GM18867 (cell line): ENCODE measurements around the gene STK24.

Experiments
- ATAC-seq: cut with Tn5 transposase; IDR thresholded peaks from one replicate; pipeline ENCODE4 v1.9.1; 2021; ENCODE audit warnings: mild to moderate bottlenecking, moderate library complexity; ENCODE audit not compliant: unreplicated experiment

STK24 gene

DNA sequence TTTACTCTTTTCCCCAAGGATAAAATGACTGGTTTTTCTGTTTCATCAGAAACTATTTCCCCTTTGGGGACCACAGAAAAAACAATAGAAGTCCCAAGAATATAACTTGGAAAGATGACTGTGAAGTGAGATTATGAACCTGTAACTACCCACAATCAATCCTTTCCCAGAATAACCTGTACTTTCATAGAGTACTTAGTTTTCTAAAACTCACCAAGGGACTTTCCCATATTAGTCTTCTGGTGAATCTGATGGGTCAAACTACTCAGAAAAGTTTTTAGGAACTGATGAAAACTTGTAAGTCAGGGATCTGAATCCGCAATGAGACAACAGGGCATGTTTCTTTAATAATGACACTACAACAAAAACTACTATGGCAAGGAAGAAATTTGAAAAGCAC, 62.6 kb downstream of the STK24 start:
- ATAC-seq, result no peak

DNA sequence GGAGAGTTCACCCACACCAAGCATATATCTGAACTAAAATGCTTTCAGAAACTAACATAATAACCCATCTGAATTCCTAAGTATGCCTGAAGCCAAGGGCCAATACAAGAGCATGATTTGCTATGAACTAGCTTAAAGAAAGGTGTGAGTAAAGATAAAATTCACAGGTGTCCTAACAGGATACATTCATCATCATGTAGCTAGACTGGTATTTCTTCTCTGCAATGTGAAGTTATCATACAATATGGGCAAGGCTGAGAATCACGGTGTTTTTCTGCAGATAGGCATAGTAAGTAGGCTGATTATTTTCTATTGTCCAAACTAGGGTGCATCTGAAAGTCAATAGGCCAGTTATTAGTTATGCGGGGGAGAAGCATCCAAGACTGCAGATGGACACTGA, 63.1 kb downstream of the STK24 start:
- ATAC-seq, result no peak

DNA sequence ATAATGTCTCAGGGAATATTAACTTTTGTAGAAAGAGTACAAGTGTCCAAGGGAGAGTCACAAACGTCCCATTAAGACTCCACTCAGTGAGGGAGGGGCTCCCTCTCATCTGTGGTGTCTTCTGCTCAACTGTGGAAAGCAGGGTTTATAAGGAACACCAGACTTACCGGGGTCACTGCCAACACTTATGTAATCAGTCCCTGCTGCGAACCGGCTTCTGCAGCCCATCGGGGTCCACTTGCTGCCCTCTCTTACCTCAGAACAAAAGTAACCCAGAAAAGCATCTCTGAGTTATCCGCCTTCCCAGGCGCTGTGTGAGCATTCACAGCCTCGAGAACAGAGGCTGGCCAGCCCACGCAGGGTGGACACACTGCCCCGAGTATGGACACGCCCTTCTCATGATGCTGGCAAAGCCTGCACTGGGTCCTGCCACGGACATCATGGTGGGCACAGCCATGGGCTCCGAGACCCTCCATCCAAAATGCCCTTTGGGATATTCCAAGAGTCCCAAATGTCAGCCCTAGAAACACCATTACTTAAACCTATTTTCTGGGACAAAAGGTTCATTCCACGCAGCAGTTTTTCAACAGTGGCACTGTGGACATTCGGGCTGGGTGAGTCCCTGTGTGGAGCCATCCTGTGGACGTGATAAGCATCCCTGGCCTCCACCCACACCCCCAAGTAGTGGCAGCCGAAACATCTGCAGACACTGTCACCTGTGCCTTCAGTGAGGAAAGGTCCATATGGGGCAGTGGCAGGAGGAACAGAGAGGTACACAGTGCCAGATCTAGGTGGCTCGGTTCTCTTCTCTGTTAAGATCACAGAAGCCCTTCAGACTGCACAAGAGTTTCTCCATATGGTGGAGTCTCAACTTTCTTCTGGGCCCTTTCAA, 63.9 kb downstream of the STK24 start:
- ATAC-seq, result no peak

DNA sequence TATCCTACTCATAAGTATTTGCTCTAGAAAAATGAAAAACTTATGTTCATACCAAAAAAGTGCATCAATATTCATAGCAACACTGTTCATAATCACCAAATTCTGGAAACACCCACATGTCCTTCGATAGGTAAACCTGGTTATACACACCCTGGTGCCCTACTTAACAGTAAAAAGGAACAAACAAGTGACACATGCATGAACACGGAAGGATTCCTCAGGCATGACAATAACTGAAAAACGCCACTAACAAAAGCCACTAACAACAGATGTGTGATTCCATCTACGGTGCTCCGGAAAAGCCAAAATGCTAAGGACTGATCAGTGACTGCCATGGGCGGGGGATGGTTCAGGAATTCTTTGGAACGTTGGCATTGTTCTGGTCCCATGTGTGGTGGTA, 65.5 kb downstream of the STK24 start:
- ATAC-seq, result no peak

DNA sequence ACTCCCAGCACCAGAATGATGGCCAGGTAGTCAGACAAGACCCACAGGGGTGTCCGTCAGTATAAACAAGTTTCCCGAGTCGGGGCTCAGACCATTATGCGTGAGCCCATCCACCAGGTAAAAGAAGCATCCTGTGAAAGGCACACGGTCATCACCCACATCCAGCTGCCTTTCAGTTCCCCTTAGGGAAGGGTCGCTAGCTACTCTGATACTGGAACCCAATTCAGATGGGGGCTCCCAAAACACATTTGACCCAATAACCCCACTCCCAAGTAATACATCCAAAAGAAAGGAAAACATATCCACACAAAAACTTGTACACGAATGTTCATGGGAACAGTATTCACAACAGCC, 66.8 kb downstream of the STK24 start:
- no peak for ATAC-seq

DNA sequence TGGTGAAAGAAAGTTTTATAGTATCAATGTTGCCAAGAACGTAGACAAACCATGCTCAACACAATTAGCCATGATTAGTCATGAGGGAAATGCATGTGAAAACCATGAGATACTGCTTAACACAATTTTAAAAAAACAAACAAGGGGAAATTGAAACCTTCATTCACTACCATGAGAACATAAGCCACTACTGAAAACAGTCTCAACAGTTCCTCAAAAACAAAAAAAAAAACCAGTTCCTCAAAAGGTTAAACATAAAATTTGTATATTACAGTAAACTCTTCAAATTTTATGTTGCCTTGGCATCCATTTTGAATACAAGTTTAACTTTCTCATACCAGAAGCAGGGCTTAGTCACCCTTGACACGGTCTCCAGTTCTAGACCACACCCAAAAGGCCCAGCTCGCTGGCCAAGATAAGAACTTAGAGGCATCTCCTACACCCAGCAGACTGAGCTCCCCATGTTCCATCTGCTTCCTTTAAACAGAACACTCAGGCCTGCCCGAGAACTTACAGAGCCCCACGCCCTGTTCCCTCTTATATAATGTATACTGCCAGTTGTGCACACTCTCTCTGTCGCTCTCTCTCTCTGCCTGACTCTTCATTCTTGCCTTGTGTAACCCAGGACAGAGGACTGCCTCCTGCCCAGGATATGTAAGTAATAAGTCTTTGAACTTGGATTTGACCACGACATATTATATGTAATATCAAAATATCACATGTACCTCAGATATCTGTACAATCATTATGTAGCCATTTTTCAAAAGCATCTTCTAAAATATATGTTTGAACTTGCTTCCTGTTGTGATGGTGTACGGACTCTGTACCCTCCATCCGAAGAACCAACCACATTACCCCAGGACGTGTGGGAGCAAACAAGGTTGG, 67.4 kb downstream of the STK24 start:
- ATAC-seq, result peak; percentile 49

DNA sequence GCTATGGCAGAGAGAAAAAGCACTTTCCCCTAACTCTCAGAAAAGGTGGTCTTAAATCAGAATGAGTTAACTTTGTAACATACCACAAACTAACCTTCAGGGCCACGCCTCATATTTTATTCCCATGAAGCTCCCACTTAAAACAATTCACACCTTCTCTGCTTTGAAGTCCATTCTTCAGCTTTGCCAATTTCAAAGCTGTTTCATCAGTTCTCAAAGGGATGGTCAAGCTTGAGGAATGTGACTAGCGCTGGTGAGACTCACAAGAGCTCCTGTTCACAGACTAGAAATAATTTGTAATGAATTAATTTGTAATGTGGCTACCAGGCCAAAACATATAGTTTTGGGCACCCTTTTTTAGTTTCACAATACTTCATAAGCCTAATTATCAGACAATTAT, 68.2 kb downstream of the STK24 start:
- no peak for ATAC-seq

DNA sequence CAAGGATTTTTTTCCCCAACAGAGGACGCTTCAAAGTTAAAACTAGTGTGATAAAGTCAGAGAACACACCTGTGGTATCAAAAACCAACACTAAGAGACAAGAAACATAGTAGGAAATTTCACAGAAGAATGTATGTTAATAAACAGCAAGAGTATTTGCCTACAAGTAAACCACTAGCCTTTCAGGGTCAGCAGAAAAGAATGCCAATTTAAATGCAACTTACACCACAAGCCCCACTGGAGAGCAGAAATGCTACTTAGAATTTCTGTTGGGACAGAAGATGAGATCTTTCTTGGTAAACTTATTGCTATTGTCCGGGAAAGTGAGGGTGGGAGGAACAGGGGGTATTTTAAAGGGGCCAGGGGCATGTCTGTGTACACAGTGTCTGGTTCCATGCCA, 68.6 kb downstream of the STK24 start:
- no peak for ATAC-seq

DNA sequence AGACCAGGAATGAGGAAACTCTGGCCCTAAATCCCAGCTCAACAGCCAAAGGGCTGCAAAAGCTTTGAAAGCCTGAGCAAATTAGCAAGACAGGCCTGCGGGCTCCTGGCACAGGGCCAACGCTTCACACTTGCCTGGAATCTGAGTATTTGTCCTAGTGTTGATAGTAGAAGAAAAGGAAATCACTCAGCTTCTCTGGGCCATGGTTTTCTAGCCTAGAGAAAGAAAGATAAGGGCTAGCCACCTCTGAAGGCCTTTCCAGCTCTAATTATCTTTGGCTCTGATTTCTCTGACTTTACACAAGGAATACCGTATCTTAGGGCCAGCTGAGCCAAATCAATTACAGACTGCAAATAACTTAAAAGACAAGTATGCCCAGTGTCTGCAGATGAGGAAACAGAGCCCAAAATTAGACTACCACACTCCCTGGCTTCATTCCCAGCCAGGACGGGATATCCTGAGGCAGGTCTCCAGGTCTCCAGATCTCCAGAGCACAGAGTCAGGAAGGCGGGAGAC, 69.6 kb downstream of the STK24 start:
- ATAC-seq, result no peak

DNA sequence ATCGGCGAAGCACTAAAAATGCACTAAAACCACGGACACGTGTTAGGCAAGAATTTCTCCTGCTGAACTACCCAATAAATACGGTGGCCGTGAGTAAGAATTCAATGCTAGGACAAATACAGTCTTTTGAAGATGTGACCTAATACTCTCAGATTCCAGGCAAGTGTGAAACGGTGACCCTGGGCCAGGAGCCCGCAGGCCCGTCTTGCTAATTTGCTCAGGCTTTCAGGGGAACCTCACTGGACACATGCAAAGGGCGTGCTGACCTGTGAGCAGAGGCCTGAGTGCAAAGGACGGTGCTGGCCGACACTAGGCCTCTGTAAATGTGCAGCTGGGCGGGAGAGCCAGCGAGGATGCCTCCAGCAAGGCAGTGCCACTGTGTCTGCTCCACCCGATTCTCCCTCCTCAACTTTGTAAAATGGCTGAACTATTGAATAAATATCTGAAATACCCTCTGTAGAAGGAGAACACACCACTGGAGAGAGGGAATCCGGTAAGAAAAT, 70.1 kb downstream of the STK24 start:
- no peak for ATAC-seq

DNA sequence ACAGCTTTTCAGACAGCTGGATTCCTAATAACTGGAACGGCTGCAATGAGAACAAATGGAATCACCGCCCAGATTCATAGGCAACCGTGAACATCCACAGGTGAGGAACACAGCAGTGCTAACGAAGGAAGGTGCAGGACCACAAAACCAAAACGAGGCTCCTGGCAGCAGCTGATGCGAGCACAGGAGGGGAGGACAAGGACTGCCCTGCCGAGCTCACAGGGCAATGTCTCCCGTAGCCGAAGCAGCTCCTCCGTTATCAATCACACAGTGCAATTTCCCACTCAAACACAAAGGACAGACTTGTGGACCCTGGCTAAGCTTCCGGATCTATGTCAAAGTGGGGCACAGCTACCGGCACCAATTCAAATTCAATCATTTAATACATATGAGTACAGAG, 70.6 kb downstream of the STK24 start:
- no peak for ATAC-seq

DNA sequence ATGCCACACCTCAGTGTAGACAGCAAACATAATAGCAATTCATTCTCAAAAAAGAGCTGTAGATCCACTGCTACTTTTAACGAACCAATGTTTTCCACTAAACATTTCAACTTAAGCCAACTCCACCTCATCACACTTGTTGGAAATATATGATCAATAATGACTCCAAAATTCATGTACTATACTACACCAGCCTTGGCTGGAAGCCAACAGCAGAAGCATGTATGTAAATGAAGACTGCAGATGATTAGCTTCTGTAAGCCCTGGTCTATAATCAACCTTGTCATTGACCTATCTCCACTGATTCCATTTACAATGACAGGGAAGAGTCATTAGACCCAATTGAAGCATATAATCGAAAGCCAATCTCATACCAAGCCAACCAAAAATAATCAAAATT, 71.7 kb downstream of the STK24 start:
- no peak for ATAC-seq

DNA sequence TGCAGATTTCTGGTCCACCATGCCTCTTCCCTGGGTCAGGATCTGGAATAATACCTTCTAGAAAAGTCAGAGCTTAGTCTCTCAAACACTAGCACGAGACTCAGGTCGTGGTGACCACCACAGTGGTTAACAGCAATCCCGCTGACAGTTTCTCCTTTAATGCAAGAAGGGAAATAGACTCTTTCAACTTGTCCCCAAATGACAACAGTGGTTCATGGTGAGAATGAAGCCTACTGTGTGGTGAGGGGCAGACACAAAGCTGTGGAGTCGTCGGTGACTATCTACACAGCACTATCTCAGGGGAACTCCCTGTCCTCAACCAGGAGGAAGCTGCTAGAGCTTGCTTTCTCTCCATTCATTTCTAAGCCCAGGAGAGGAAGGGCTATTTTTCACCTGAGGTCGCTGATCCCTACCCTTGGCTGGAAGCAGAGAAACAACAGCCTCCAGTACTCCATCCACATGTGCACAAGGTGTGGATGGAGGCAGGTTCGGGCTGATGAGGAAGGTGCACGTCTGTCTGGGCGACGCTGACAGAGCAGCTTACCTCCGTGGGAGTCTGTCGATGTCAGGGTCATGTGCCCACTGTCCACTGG, 72.4 kb downstream of the STK24 start:
- ATAC-seq, result peak; percentile 58

DNA sequence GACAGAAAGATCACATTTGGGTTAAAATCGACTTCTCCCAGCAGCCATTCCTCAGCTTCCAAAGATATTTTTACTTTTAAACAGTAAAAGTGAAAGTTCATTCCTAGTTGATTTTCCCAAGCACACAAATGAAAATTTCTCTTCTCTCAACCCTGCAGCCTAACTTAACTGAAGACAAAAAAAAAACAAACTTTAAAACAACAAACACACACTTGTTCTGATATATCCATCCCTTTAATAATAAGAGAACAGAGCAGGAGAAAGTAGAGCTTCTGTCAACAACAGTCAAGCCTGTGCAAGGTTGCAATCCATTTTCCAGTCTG, 72.9 kb downstream of the STK24 start:
- no peak for ATAC-seq

DNA sequence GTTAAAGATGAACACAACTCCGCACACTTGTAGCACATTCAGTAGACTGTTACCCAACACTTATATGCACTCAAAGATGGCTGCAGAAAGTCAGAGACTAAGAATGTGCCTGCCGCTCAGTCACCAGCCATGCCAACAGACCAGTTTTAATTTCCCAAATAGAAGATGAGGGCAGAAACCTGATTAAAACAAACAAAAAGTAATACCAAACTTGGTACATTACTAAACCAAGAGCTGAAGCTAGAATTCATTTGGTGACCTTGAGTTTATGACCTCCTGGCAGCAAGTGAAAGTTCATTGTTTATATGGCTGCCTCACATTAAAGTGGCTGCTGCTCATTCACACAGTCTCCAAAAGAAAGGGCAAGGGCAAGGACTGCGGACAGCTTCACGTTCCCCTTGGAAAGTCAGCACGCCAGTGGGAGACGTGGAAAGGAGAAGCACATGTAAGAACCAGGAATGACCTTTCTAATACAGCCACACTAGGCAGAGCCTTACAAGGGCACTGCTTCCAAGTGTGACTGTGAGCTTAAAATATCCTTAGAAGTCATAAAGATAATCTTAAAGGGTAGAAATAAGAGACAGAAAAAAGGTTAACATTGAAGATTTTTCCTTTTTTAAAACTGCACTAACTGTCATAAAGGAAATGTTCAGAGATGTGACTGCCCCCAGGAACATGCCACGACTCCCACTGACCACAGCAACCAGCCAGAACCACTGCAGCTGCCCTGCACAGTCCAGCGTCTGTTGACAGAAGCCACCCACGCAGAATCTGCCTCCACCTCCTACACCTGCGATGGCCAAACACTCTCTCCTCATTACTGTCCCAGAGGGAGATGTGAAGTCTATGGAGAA, 73.5 kb downstream of the STK24 start:
- ATAC-seq, result no peak

DNA sequence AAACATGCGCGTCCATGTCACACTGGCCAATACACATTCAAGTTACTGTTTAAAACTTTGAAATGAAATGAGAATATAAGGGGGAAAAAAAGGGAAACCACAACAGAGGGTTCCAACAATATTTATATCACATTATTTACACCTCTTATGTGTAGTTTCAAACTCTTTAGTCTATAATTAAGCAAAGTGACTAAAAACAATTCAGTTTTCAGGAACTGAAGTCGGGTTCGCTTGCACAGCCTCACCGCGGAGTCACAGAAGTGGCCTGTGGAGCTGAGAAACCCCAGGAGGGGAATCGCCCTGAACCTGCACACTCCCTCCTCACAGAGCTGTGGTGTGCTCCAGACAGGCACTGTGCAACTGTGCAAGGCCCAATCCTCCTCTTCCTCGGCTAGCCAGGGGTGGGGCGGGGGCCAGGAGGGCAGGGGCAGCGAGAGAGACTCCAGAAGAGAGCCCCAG, 75.9 kb downstream of the STK24 start:
- ATAC-seq, result peak; percentile 78

DNA sequence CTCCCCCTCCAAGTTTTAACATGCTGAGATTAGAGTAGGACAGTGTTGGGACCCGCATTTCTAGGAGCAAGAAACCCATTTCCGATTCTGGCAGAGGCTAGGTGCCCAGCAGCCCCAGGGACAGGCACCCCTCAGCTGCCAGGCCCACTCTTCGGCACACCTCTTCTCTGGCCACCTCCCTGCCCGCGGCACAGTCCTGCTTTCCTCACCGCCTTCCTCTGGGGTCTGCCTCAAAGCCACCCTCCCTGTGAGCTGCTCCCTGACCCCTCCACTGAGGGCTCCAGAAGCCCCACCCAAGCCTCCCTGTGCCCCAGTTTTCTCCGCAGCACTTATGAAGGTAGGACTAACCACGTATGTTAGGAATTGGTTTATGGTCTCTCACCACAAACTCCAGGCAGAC, 79.9 kb downstream of the STK24 start:
- ATAC-seq, result no peak

DNA sequence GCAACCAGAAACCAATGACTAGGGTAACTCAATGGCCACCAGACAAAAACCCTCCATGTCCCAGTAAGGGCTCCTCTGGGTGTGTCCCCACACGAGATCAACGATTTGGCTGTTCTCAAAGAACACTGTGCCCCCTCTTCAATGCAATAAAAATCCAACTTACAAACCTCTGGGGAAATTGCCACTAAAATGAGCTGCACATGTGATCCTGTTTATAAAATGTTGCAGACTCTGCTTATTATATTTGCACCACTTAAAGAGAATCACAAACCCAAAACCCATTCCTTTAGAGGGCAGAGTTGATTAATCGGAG, 80.5 kb downstream of the STK24 start:
- no peak for ATAC-seq

DNA sequence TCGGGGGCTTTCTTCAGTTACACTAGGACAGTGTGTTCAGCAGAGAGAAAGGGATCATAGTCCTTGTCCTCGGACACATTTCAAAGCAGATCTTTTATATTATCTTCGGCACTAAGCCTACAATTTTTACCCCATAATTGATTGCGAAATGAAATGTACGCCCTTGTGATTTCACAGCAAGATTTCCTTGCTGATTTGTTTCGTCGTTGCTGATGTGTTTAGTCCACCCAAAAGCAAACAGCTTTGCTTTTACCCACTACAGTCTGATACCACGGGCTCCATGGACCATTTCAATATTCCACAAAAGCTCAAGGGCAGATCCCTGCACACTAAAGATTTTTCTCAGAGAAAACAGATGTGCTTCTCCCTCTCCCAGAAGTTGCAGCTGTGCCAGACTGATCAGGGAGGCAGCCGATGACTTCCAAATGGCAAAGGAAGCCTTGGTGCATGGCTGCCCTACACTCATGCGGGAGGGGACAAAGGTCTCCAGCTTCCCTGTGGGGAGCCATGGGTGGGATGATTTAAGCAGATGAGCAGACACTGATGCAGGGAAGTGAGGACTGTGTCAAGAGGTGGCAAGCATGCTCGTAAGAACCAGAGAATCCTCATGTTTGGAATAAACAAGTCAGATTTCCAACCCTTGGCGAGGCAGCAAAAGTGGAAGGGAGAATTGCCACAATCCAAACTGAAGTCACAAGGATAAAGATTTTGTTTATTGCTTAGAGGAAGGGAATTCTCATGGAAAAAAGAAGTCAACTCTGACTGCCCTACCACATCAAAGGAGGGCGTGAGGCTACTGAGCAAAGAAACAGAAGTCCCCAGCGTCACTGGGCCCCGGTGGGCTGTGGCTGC, 81.1 kb downstream of the STK24 start:
- no peak for ATAC-seq

DNA sequence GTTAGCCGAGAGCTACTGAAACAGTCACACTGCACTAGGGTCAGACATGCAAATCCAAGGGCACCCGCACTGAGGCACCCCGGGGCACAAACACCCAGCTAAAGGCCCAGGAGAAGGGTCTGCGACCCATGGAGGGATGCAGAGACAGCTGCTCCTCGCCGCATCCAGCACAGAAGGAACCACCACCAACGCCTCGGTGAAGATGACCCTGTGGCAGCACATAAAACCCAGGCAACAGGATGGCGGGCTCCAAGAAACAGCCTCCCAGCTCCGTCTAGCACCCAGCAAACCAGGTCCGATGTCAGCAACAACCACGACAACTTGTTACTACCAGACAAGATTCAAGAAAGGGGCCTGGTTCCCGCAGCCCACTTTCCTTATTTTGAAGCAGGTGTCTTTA, 82.1 kb downstream of the STK24 start:
- ATAC-seq, result no peak
